HEK293 (cell line): ENCODE measurements around the gene RGMA.
A peak's percentile ranks its signal among the peaks of the same experiment; 100 is the strongest.

Experiments used
- CTCF ChIA-PET: fragments of 350-600 bp; formaldehyde crosslinking; extraction: SDS; loops from one replicate; lab custom pipeline; 2021; ENCODE audit warnings: antibody characterized with exemption; lab: Yijun Ruan, JAX
- POLR2A ChIA-PET: fragments of 300-600 bp; formaldehyde crosslinking; extraction: SDS; loops from one replicate; lab custom pipeline; 2020; ENCODE audit warnings: antibody characterized with exemption, inconsistent platforms; lab: Yijun Ruan, JAX
- H3K27ac ChIP-seq: fragments of 200-500 bp; sonication (Bioruptor generic); 2 replicates; pipeline ENCODE4 v1.5.1; 2014; ENCODE audit warnings: low read depth, low read length, control low read depth, inconsistent platforms; ENCODE audit errors: extremely low read depth
- H3K36me3 ChIP-seq, 2 experiments: fragments of 200-500 bp in 1 of 2; sonication (Bioruptor generic) in 1 of 2; 1 replicate in 1 of 2; 2 replicates in 1 of 2; pipeline ENCODE4 v1.5.1; 2014 to 2017; ENCODE audit warnings: inconsistent platforms in 2 of 2, low read length in 2 of 2; ENCODE audit not compliant: control insufficient read depth in 2 of 2, insufficient read depth in 1 of 2
- H3K4me1 ChIP-seq: fragments of 200-500 bp; sonication (Bioruptor generic); 2 replicates; pipeline ENCODE4 v1.5.1; 2014; ENCODE audit warnings: mild to moderate bottlenecking, low read length, inconsistent platforms; ENCODE audit not compliant: control insufficient read depth, insufficient read depth
- H3K4me3 ChIP-seq: 2 replicates; pipeline ENCODE4 v1.5.1; 2011; ENCODE audit warnings: low read depth, mild to moderate bottlenecking, control low read depth, low read length, moderate library complexity
- H3K9me3 ChIP-seq: fragments of 200-500 bp; sonication (Bioruptor generic); 2 replicates; pipeline ENCODE4 v1.5.1; 2014; ENCODE audit warnings: low read depth, low read length, inconsistent platforms; ENCODE audit not compliant: control insufficient read depth, insufficient read depth
- ATF2 ChIP-seq: fragments of 450-650 bp; formaldehyde crosslinking; IDR thresholded peaks from 2 replicates; pipeline ENCODE4 v1.5.1; 2016; ENCODE audit warnings: missing biosample characterization, missing genetic modification characterization, low read depth
- CTCF ChIP-seq: fragments of 450-650 bp; formaldehyde crosslinking; IDR thresholded peaks from 2 replicates; pipeline ENCODE4 v1.5.1; 2016; ENCODE audit warnings: missing biosample characterization, missing genetic modification characterization
- IKZF3 ChIP-seq: fragments of 450-650 bp; IDR thresholded peaks from 2 replicates; pipeline ENCODE4 v1.5.0; 2018; ENCODE audit warnings: missing biosample characterization, mild to moderate bottlenecking, missing genetic modification characterization, moderate library complexity
- MYNN ChIP-seq: fragments of 450-650 bp; formaldehyde crosslinking; IDR thresholded peaks from 2 replicates; pipeline ENCODE4 v1.5.1; 2016; ENCODE audit warnings: missing biosample characterization, missing genetic modification characterization, borderline replicate concordance
- YY2 ChIP-seq: fragments of 450-650 bp; formaldehyde crosslinking; IDR thresholded peaks from 2 replicates; pipeline ENCODE4 v1.5.1; 2016; ENCODE audit warnings: missing biosample characterization, missing genetic modification characterization
- ZNF155 ChIP-seq: fragments of 450-650 bp; formaldehyde crosslinking; IDR thresholded peaks from 2 replicates; pipeline ENCODE4 v1.5.1; 2016; ENCODE audit warnings: missing biosample characterization, missing genetic modification characterization
- ZNF23 ChIP-seq: fragments of 450-650 bp; formaldehyde crosslinking; IDR thresholded peaks from 2 replicates; pipeline ENCODE4 v1.5.1; 2016; ENCODE audit warnings: missing biosample characterization, missing genetic modification characterization, borderline replicate concordance
- ZNF248 ChIP-seq: fragments of 450-650 bp; formaldehyde crosslinking; IDR thresholded peaks from 2 replicates; pipeline ENCODE4 v1.5.1; 2017; ENCODE audit warnings: missing biosample characterization, missing genetic modification characterization
- ZNF423 ChIP-seq: fragments of 450-650 bp; formaldehyde crosslinking; IDR thresholded peaks from 2 replicates; pipeline ENCODE4 v1.5.1; 2016; ENCODE audit warnings: missing biosample characterization, missing genetic modification characterization
- ZNF501 ChIP-seq: fragments of 450-650 bp; formaldehyde crosslinking; IDR thresholded peaks from 2 replicates; pipeline ENCODE4 v1.5.1; 2016; ENCODE audit warnings: missing biosample characterization, missing genetic modification characterization
- ZNF510 ChIP-seq: fragments of 450-650 bp; formaldehyde crosslinking; IDR thresholded peaks from 2 replicates; pipeline ENCODE4 v1.5.1; 2018; ENCODE audit warnings: mild to moderate bottlenecking, missing genetic modification characterization, missing biosample characterization; ENCODE audit not compliant: insufficient replicate concordance
- ZNF518A ChIP-seq: fragments of 450-650 bp; formaldehyde crosslinking; conservative IDR thresholded peaks from 2 replicates; pipeline ENCODE4 v1.5.1; 2016; ENCODE audit warnings: low read depth, missing biosample characterization, missing genetic modification characterization
- ZNF548 ChIP-seq: fragments of 450-650 bp; formaldehyde crosslinking; IDR thresholded peaks from 2 replicates; pipeline ENCODE4 v1.5.1; 2016; ENCODE audit warnings: missing biosample characterization, missing genetic modification characterization
- ZNF560 ChIP-seq: fragments of 450-650 bp; formaldehyde crosslinking; IDR thresholded peaks from 2 replicates; pipeline ENCODE4 v1.5.1; 2017; ENCODE audit warnings: missing biosample characterization, missing genetic modification characterization, borderline replicate concordance
- ZNF585B ChIP-seq: fragments of 450-650 bp; formaldehyde crosslinking; IDR thresholded peaks from 2 replicates; pipeline ENCODE4 v1.5.1; 2016; ENCODE audit warnings: missing biosample characterization, missing genetic modification characterization
- TF ChIP-seq, protein P1 (sequence below): IDR thresholded peaks from 2 replicates; pipeline ENCODE4 v1.6.1; 2011; ENCODE audit warnings: mild to moderate bottlenecking, low read depth, low read length, borderline replicate concordance

RGMA gene

DNA sequence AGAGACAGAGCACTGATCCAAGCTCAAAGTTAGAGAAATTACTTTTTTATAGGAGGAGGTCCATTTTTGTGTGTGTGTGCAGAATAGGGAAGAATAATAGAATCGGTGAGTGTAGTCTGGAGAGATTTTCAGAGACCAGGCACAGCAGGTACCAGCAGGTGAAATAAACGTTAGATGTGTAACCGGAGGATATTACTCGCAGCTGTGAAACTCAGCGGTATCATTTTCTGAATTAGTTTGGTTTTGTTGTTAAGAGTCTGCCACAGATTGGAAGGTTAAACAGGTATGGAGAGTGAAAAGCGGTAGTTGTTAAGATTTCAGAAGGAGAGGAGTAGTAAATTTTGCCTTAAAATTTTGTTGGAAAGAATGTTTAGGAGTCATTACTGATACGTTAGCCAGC is 69.9 kb downstream of the RGMA start:
- Histone ChIP-seq H3K27ac (no peak overlapping the region), H3K4me1 (no peaks in the 10 kb centered on the region), H3K9me3 (no peaks in the 10 kb centered on the region), H3K4me3 (no peak overlapping the region), H3K36me3 (peaks cover 94 to 100% of the 10 kb centered on the region in 2 experiments)
- POLR2A ChIA-PET = no interaction called here
- CTCF ChIA-PET = interaction anchor here (0.7 to 2.9 kb wide), 7 partner anchors 10 to 1101 kb away, joined by 3 to 25 read pairs (median 5); no protein-coding TSS in a partner anchor
- TF ChIP-seq ZNF248 (tag by site-specific recombination) (no peak), ZNF548 (tag by site-specific recombination) (no peak)

DNA sequence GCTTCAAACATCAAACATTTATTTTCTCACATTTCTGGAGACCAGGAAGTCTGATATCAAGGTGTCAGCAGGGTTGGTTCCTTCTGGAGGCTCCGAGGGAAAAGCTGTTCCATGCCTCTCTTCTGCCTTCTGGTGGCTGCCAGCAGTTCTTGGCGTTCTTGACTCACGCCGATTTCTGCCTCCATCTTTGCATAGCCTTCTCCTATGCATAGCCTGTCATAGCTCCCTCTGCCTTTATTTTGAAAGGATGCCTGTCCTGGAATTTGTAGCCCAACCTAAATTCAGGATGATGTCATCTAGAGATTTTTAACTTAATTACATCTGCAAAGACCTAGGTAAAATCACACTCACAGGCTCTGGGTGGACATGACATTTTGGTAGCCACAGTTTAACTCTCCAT is 70.4 kb downstream of the RGMA start:
- H3K4me1 ChIP-seq = no peaks in the 10 kb centered on the region
- no peak for TF ChIP-seq ZNF548 (tag by site-specific recombination)
- TF ChIP-seq ATF2 (tag by site-specific recombination) = peak; percentile 36; the same call in 1 of the 2 replicates
- peak; percentile 95 for TF ChIP-seq MYNN (tag by site-specific recombination)
- TF ChIP-seq ZNF155 (tag by site-specific recombination) = no peak
- 0 out of 2 replicates have a peak, but pooled peaks have one; percentile 18 for TF ChIP-seq CTCF (tag by site-specific recombination)
- TF ChIP-seq ZNF585B (tag by site-specific recombination) = no peak
- H3K36me3 ChIP-seq = peaks cover 96 to 98% of the 10 kb centered on the region in 2 experiments
- ChIA-PET POLR2A (interaction anchor here (0.9 kb wide), 1 partner anchor 136 kb away, joined by 3 read pairs; no protein-coding TSS in a partner anchor), CTCF (interaction anchor here (0.7 to 2.9 kb wide), 7 partner anchors 11 to 1101 kb away, joined by 3 to 25 read pairs (median 5); no protein-coding TSS in a partner anchor)
- no peaks in the 10 kb centered on the region for H3K9me3 ChIP-seq
- peak overlapping the region; percentile 17; the same call in 1 of the 2 replicates for H3K27ac ChIP-seq
- no peak overlapping the region for H3K4me3 ChIP-seq

GRCh38 chr15:93017526-93017925 is 71.5 kb downstream of the RGMA start:
- Histone ChIP-seq H3K4me1 (no peaks in the 10 kb centered on the region), H3K27ac (no peak overlapping the region), H3K4me3 (no peak overlapping the region), H3K36me3 (peaks cover 96 to 98% of the 10 kb centered on the region in 2 experiments), H3K9me3 (no peaks in the 10 kb centered on the region)
- ChIA-PET CTCF (interaction anchor here (0.9 to 2.9 kb wide), 6 partner anchors 12 to 1102 kb away, joined by 3 to 25 read pairs (median 6); no protein-coding TSS in a partner anchor), POLR2A (interaction anchor here (0.7 kb wide), 1 partner anchor 135 kb away, joined by 3 read pairs; no protein-coding TSS in a partner anchor)
- TF ChIP-seq ZNF510 (tag by site-specific recombination) (no peak), ZNF423 (tag by site-specific recombination) (no peak), ZNF518A (tag by site-specific recombination) (no peak), ZNF560 (tag by site-specific recombination) (no peak), ZNF501 (tag by site-specific recombination) (no peak), IKZF3 (tag by site-specific recombination) (no peak), ZNF23 (tag by site-specific recombination) (no peak), YY2 (tag by site-specific recombination) (no peak)
- TF ChIP-seq, protein P1, sequence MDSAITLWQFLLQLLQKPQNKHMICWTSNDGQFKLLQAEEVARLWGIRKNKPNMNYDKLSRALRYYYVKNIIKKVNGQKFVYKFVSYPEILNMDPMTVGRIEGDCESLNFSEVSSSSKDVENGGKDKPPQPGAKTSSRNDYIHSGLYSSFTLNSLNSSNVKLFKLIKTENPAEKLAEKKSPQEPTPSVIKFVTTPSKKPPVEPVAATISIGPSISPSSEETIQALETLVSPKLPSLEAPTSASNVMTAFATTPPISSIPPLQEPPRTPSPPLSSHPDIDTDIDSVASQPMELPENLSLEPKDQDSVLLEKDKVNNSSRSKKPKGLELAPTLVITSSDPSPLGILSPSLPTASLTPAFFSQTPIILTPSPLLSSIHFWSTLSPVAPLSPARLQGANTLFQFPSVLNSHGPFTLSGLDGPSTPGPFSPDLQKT = no peak
